ENCODE measurements around the gene TIMM23. TPM values are rescaled to one million over a fixed set of nuclear protein-coding genes. Genes with fewer than 3 reads are reported as not detected.

TIMM23 gene
- total and polyA plus RNA-seq, 10 of the 15 experiments (the other 5 are each of a cell fraction or from before 2014, with no cell fraction given): 90.0 to 228 (median 120) TPM

DNA sequence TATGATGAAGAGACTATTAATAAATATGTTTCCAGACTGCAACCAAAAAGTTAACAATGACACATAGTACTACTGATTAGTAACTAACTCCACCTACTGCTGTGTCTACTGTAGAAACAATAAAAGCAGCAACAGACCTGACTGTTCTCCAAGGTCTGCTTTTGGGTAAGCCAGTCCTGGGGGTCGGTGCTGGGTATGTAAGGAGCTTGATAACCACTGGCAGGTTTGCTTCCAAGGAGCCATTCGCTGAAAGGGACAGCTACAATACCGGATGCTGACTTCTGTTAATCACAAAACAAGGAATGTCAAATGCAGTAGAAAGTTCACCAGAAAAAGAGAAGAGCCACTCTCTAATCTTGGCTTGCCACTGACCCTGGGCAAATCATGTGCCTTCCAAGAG, 40.5 kb downstream of the TIMM23 start:
- in situ Hi-C loops (cut with MboI) (no loop called here), intact Hi-C loops (cut with micrococcal nuclease; ENCODE audit: unreplicated experiment) (no loop called here)
- H3K27me3 ChIP-seq (replicated peaks in 1 of 2; ENCODE audit: control insufficient read depth in 2 of 2, insufficient read depth in 2 of 2, low read length in 1 of 2): no peaks in the 10 kb centered on the region
- no peak overlapping the region for H2AFZ ChIP-seq (ENCODE audit: control insufficient read depth, low read depth, low read length)
- H3K36me3 ChIP-seq (ENCODE audit: control insufficient read depth in 2 of 2, insufficient read depth in 2 of 2, low read length in 1 of 2): peaks cover 12 to 49% of the 10 kb centered on the region in 2 experiments
- DNase-seq (ENCODE audit: low read depth, low spot score) (no peak), FAIRE-seq (no peak), ATAC-seq (no peak)
- H3K27ac ChIP-seq (ENCODE audit: control insufficient read depth, insufficient read depth): no peak overlapping the region
- no peak overlapping the region for H3K4me2 ChIP-seq (ENCODE audit: control insufficient read depth, insufficient read depth)
- no peaks in the 10 kb centered on the region for H3K4me1 ChIP-seq (ENCODE audit: control insufficient read depth, insufficient read depth, low read length)
- ChIA-PET RAD21 (ENCODE audit: unreplicated experiment) (interaction anchor here (0.9 kb wide), 1 partner anchor 15 kb away, joined by 3 read pairs; no protein-coding TSS in a partner anchor), POLR2A (no interaction called here), CTCF (interaction anchor here (1.8 kb wide), 1 partner anchor 14 kb away, joined by 4 read pairs; no protein-coding TSS in a partner anchor), SMC1A (ENCODE audit: uncharacterized antibody, unreplicated experiment) (no interaction called here)
- no peaks in the 10 kb centered on the region for H3K9me3 ChIP-seq (replicated peaks; ENCODE audit: control insufficient read depth, insufficient read depth, low read length)
- no peak for TF ChIP-seq ZBTB33 (IDR thresholded peaks at IDR 0.05)
- no peak for TF ChIP-seq SUZ12 (IDR thresholded peaks at IDR 0.05; ENCODE audit: unreplicated experiment)
- TF ChIP-seq, protein P1, sequence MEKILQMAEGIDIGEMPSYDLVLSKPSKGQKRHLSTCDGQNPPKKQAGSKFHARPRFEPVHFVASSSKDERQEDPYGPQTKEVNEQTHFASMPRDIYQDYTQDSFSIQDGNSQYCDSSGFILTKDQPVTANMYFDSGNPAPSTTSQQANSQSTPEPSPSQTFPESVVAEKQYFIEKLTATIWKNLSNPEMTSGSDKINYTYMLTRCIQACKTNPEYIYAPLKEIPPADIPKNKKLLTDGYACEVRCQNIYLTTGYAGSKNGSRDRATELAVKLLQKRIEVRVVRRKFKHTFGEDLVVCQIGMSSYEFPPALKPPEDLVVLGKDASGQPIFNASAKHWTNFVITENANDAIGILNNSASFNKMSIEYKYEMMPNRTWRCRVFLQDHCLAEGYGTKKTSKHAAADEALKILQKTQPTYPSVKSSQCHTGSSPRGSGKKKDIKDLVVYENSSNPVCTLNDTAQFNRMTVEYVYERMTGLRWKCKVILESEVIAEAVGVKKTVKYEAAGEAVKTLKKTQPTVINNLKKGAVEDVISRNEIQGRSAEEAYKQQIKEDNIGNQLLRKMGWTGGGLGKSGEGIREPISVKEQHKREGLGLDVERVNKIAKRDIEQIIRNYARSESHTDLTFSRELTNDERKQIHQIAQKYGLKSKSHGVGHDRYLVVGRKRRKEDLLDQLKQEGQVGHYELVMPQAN (conservative IDR thresholded peaks at IDR 0.05): no peak
- no peak for TF ChIP-seq PAX8 (IDR thresholded peaks at IDR 0.05)
- no peak for TF ChIP-seq YBX1 (IDR thresholded peaks at IDR 0.05)
- TF ChIP-seq FOXK2 (IDR thresholded peaks at IDR 0.05): no peak
- no peak for TF ChIP-seq IKZF2 (IDR thresholded peaks at IDR 0.05)
- no peak for TF ChIP-seq WRNIP1 (IDR thresholded peaks at IDR 0.05; ENCODE audit: borderline replicate concordance, low read depth, low read length)
- TF ChIP-seq POLR2A (IDR thresholded peaks at IDR 0.05; ENCODE audit: low read depth, low read length): no peak
- 99% methylated on average over 3 of the region's 3 CpGs for WGBS (ENCODE audit: insufficient coverage, insufficient replicate concordance, low lambda C conversion rate, missing lambda C conversion rate)
- no peak overlapping the region for H3K9ac ChIP-seq (ENCODE audit: control insufficient read depth, insufficient read depth, low read length)
- no peak overlapping the region for H3K4me3 ChIP-seq
- BruUV-seq (replicated peaks): no TSS peak
- H3K79me2 ChIP-seq (ENCODE audit: control insufficient read depth, insufficient read depth, low read length): peaks cover 16% of the 10 kb centered on the region
- H4K20me1 ChIP-seq (ENCODE audit: control insufficient read depth, insufficient read depth): no peaks in the 10 kb centered on the region
